ENCODE data around the gene ZNF423.

DNA sequence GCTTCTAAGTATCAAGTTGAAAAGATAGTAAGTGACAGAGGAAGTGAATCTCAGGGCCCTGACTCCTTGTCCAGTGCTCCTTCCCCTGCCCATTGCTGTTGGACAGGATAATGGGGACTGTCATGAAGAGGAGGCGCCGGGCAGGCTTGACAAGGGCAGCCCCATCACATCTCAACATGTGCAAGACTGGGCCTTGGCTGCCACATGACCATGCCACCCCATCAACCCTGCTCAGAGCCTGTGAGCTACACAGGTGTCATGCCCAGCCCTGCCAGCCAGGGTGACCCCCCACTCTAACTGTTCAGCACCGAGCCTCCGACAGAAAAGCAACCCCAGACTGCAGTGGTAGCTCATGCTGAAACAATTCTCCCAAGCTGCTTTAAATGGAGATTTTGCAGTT is 310.7 kb downstream of the ZNF423 start:
- TF ChIP-seq, protein P1, sequence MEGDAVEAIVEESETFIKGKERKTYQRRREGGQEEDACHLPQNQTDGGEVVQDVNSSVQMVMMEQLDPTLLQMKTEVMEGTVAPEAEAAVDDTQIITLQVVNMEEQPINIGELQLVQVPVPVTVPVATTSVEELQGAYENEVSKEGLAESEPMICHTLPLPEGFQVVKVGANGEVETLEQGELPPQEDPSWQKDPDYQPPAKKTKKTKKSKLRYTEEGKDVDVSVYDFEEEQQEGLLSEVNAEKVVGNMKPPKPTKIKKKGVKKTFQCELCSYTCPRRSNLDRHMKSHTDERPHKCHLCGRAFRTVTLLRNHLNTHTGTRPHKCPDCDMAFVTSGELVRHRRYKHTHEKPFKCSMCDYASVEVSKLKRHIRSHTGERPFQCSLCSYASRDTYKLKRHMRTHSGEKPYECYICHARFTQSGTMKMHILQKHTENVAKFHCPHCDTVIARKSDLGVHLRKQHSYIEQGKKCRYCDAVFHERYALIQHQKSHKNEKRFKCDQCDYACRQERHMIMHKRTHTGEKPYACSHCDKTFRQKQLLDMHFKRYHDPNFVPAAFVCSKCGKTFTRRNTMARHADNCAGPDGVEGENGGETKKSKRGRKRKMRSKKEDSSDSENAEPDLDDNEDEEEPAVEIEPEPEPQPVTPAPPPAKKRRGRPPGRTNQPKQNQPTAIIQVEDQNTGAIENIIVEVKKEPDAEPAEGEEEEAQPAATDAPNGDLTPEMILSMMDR (IDR thresholded peaks at IDR 0.05): no peak
- no peak for TF ChIP-seq POLR2A (IDR thresholded peaks at IDR 0.05)

Measured in right lobe of liver (tissue), 4 donors.